ENCODE results near the gene SCFD2. TPM values are rescaled to one million over a fixed set of nuclear protein-coding genes. Genes with fewer than 3 reads are reported as not detected.

The SCFD2 gene
- total and polyA plus RNA-seq, 7 donors, result 3.7 to 16.6 (median 10.7) TPM

- 70 to 85% methylated on average over 5 of the region's 5 CpGs for WGBS, 2 donors
Observed at GRCh38 chr4:53016099-53016820, 349.6 kb downstream of the SCFD2 start.

GRCh38 chr4:53015681-53016080, 350.2 kb downstream of the SCFD2 start:
- WGBS, 2 donors, result 20 to 33% methylated on average over 5 of the region's 5 CpGs
- intact Hi-C loops (cut with DNase I), result loop anchor here (5.0 kb wide), 1 partner anchor 1212 kb away; the partner anchor contains the start of gene PDGFRA
- DNase-seq, result peak; percentile 71

More at GRCh38 chr4:53016099-53016820, 349.6 kb downstream of the SCFD2 start:
- Histone ChIP-seq H3K4me1 (peaks cover 0 to 39% (median 24%) of the 10 kb centered on the region in 4 donors), H3K27ac (peak overlapping the region in 1 of 4 donors; percentile 15), H3K36me3 (no peaks in the 10 kb centered on the region), H3K4me3 (no peak overlapping the region), H3K27me3 (no peaks in the 10 kb centered on the region), H3K9me3 (no peaks in the 10 kb centered on the region)
- no peak for TF ChIP-seq POLR2A (IDR thresholded peaks at IDR 0.05)
- TF ChIP-seq EP300 (IDR thresholded peaks at IDR 0.05), result no peak
- no peak for TF ChIP-seq CTCF (IDR thresholded peaks at IDR 0.05)
- no peak for TF ChIP-seq POLR2AphosphoS5 (IDR thresholded peaks at IDR 0.05)
- DNase-seq, result no peak
- intact Hi-C loops (cut with DNase I), result loop anchor here (5.0 kb wide), 1 partner anchor 1211 kb away; the partner anchor contains the start of gene PDGFRA

GRCh38 chr4:53014881-53015280, 351.0 kb downstream of the SCFD2 start:
- H3K4me3 ChIP-seq, result no peak overlapping the region
- H3K27ac ChIP-seq, result peak overlapping the region in 1 of 4 donors; percentile 11
- peaks cover 0 to 49% (median 36%) of the 10 kb centered on the region in 4 donors for H3K4me1 ChIP-seq
- intact Hi-C loops (cut with DNase I), result loop anchor here (5.0 kb wide), 1 partner anchor 1212 kb away; the partner anchor contains the start of gene PDGFRA
- H3K36me3 ChIP-seq, result no peaks in the 10 kb centered on the region
- no peak for TF ChIP-seq CTCF (IDR thresholded peaks at IDR 0.05)
- TF ChIP-seq POLR2A (IDR thresholded peaks at IDR 0.05), result no peak
- TF ChIP-seq POLR2AphosphoS5 (IDR thresholded peaks at IDR 0.05), result no peak
- no peak for TF ChIP-seq EP300 (IDR thresholded peaks at IDR 0.05)
- no peaks in the 10 kb centered on the region for H3K27me3 ChIP-seq
- WGBS, 2 donors, result 77 to 86% methylated on average over 2 of the region's 2 CpGs
- DNase-seq, result no peak
- no peaks in the 10 kb centered on the region for H3K9me3 ChIP-seq

More at GRCh38 chr4:53015681-53016080, 350.2 kb downstream of the SCFD2 start:
- Histone ChIP-seq H3K4me3 (no peak overlapping the region), H3K9me3 (no peaks in the 10 kb centered on the region), H3K36me3 (no peaks in the 10 kb centered on the region), H3K4me1 (peaks cover 0 to 44% (median 30%) of the 10 kb centered on the region in 4 donors), H3K27ac (peak overlapping the region in 1 of 4 donors; percentile 15), H3K27me3 (no peaks in the 10 kb centered on the region)
- TF ChIP-seq POLR2AphosphoS5 (IDR thresholded peaks at IDR 0.05) (peak in 1 of 4 donors; percentile 5), CTCF (IDR thresholded peaks at IDR 0.05) (peak in 2 of 4 experiments; percentile 22 to 41), POLR2A (IDR thresholded peaks at IDR 0.05) (no peak)

- intact Hi-C loops (cut with DNase I), result no loop called here
- Histone ChIP-seq H3K27me3 (no peaks in the 10 kb centered on the region), H3K4me1 (peaks cover 0 to 52% (median 40%) of the 10 kb centered on the region in 4 donors), H3K27ac (peak overlapping the region in 1 of 4 donors; percentile 64), H3K9me3 (no peaks in the 10 kb centered on the region), H3K4me3 (no peak overlapping the region), H3K36me3 (no peaks in the 10 kb centered on the region)
- 81 to 89% methylated on average over 5 of the region's 5 CpGs for WGBS, 2 donors
- TF ChIP-seq POLR2AphosphoS5 (IDR thresholded peaks at IDR 0.05), result no peak
- no peak for TF ChIP-seq EP300 (IDR thresholded peaks at IDR 0.05)
- no peak for TF ChIP-seq POLR2A (IDR thresholded peaks at IDR 0.05)
- TF ChIP-seq CTCF (IDR thresholded peaks at IDR 0.05), result no peak
- no peak for DNase-seq
Observed at GRCh38 chr4:53013873-53014775, 351.7 kb downstream of the SCFD2 start.

All from sigmoid colon (tissue), 7 donors.